Measurements from ENCODE around the gene MACROD2.

The MACROD2 gene

GRCh38 chr20:15917283-15917682 lies 1922.0 kb downstream of the MACROD2 start:
- DNase-seq, result no peak

- no peak for DNase-seq
Observed at GRCh38 chr20:15918631-15919030, 1923.3 kb downstream of the MACROD2 start.

- no peak for DNase-seq
Observed at GRCh38 chr20:15919118-15919517, 1923.8 kb downstream of the MACROD2 start.

GRCh38 chr20:15921930-15922329 lies 1926.6 kb downstream of the MACROD2 start:
- DNase-seq, result no peak

- no peak for DNase-seq
Observed at GRCh38 chr20:15922556-15922955, 1927.2 kb downstream of the MACROD2 start.

GRCh38 chr20:15923030-15923776 lies 1927.9 kb downstream of the MACROD2 start:
- no peak for DNase-seq

- no peak for DNase-seq
Observed at GRCh38 chr20:15924556-15924955, 1929.2 kb downstream of the MACROD2 start.

- no peak for DNase-seq
Observed at GRCh38 chr20:15925376-15925775, 1930.1 kb downstream of the MACROD2 start.

GRCh38 chr20:15927893-15928650 lies 1932.8 kb downstream of the MACROD2 start:
- no peak for DNase-seq

GRCh38 chr20:15928946-15929345 lies 1933.6 kb downstream of the MACROD2 start:
- DNase-seq, result no peak

- DNase-seq, result no peak
Observed at GRCh38 chr20:15930311-15931305, 1935.3 kb downstream of the MACROD2 start.

- DNase-seq, result no peak
Observed at GRCh38 chr20:15931897-15932296, 1936.6 kb downstream of the MACROD2 start.

GRCh38 chr20:15937179-15937578 lies 1941.9 kb downstream of the MACROD2 start:
- DNase-seq, result no peak

GRCh38 chr20:15938847-15939246 lies 1943.5 kb downstream of the MACROD2 start:
- no peak for DNase-seq

- no peak for DNase-seq
Observed at GRCh38 chr20:15940127-15940526, 1944.8 kb downstream of the MACROD2 start.

- no peak for DNase-seq
Observed at GRCh38 chr20:15942130-15942529, 1946.8 kb downstream of the MACROD2 start.

GRCh38 chr20:15945289-15945688 lies 1950.0 kb downstream of the MACROD2 start:
- no peak for DNase-seq

- DNase-seq, result no peak
Observed at GRCh38 chr20:15949391-15949790, 1954.1 kb downstream of the MACROD2 start.

GRCh38 chr20:15951658-15952057 lies 1956.3 kb downstream of the MACROD2 start:
- no peak for DNase-seq

GRCh38 chr20:15958142-15958541 lies 1962.8 kb downstream of the MACROD2 start:
- DNase-seq, result no peak

GRCh38 chr20:15965165-15965564 lies 1969.8 kb downstream of the MACROD2 start:
- DNase-seq, result no peak

- no peak for DNase-seq
Observed at GRCh38 chr20:15967334-15967733, 1972.0 kb downstream of the MACROD2 start.

All from activated CD4-positive, alpha-beta T cell treated with anti-CD3 and anti-CD28 coated beads for 1 hour (primary cell).